Left lung (tissue), 10 donors: Measurements from ENCODE around the gene PRR18. TPM values are rescaled to one million over a fixed set of nuclear protein-coding genes. Genes with fewer than 3 reads are reported as not detected.
A peak's percentile ranks its signal among the peaks of the same experiment; 100 is the strongest.

Experiments
- ATAC-seq: fragments of 200-7000 bp; cut with Tn5 transposase; one replicate; pipeline ENCODE4 v1.9.1; 2020; ENCODE audit warnings: moderate library complexity
- DNase-seq, 4 donors: peaks; one replicate each; pipeline ENCODE4 v3.0.0-alpha.2; 2013 to 2020
- H3K27ac ChIP-seq, 2 donors: fragments of 200-600 bp; sonication (generic) in 1 of 2; one replicate each; pipeline versions ENCODE4 v1.5.0 to v1.8.0; 2020 to 2021
- H3K27me3 ChIP-seq, 2 donors: fragments of 200-600 bp; sonication (generic) in 1 of 2; one replicate each; pipeline versions ENCODE4 v1.5.0 to v1.8.0; 2020 to 2021
- H3K36me3 ChIP-seq, 2 donors: fragments of 200-600 bp; sonication (generic) in 1 of 2; one replicate each; pipeline versions ENCODE4 v1.5.0 to v1.8.0; 2020 to 2021
- H3K4me1 ChIP-seq, 2 donors: fragments of 200-600 bp; one replicate each; pipeline ENCODE4 v1.8.0; 2021
- H3K4me3 ChIP-seq, 2 donors: fragments of 200-600 bp; sonication (generic) in 1 of 2; one replicate each; pipeline versions ENCODE4 v1.5.0 to v1.8.0; 2020 to 2021; ENCODE audit warnings: mild to moderate bottlenecking in 1 of 2
- H3K9me3 ChIP-seq, 2 donors: fragments of 200-600 bp; sonication (generic) in 1 of 2; one replicate each; pipeline versions ENCODE4 v1.5.0 to v1.8.0; 2020 to 2021
- CTCF ChIP-seq, 2 donors: fragments of 200-600 bp; sonication (generic) in 1 of 2; IDR thresholded peaks; one replicate each; pipeline versions ENCODE4 v1.5.0 to v1.8.0; 2021; ENCODE audit warnings: antibody characterized with exemption in 2 of 2
- intact Hi-C, 2 donors: fragments of 100-400 bp; cut with DNase I; formaldehyde crosslinking; loops; one replicate each; pipeline versions ENCODE4 v1.11.2 to v1.14.2; 2022
- polyA plus RNA-seq, 6 donors: library from polyadenylated mRNA; unstranded; fragments of 120-200 nt; gene quantifications; one replicate each; pipeline ENCODE4 v1.2.1, GENCODE V29; 2013; ENCODE audit not compliant: insufficient read length in 6 of 6
- total RNA-seq, 2 donors: library from RNA; stranded (reverse); fragmentation: NEBNext Ultra II Directional; extraction: Animal tissue kit (Norgen Biotek cat#: 25700); gene quantifications; one replicate each; pipeline ENCODE4 v1.2.1, GENCODE V29; 2021
- donor health status: DM: no; HTN: yes; CAD: no.
- donor health status: DM: no; HTN: no; CAD: no.

Gene PRR18
- total and polyA plus RNA-seq, 8 donors = 0.09 to 0.94 (median 0.40) TPM

- no peak for ATAC-seq
- Histone ChIP-seq H3K4me3 (no peak overlapping the region), H3K36me3 (no peaks in the 10 kb centered on the region), H3K27me3 (no peaks in the 10 kb centered on the region), H3K27ac (no peak overlapping the region), H3K4me1 (peaks cover 10 to 35% of the 10 kb centered on the region in 2 donors), H3K9me3 (no peaks in the 10 kb centered on the region)
- no peak for TF ChIP-seq CTCF (IDR thresholded peaks at IDR 0.05)
- intact Hi-C loops = no loop called here
- DNase-seq = no peak
Measured at GRCh38 chr6:166344240-166344639, 36.0 kb upstream of the PRR18 start.

- ATAC-seq (peak; percentile 14), DNase-seq (no peak)
- Histone ChIP-seq H3K27me3 (no peaks in the 10 kb centered on the region), H3K9me3 (no peaks in the 10 kb centered on the region), H3K27ac (peak overlapping the region; percentile 90 to 99), H3K4me1 (peaks cover 10 to 46% of the 10 kb centered on the region in 2 donors), H3K36me3 (no peaks in the 10 kb centered on the region), H3K4me3 (peak overlapping the region; percentile 78 to 93)
- no peak for TF ChIP-seq CTCF (IDR thresholded peaks at IDR 0.05)
- intact Hi-C loops = no loop called here
Measured at GRCh38 chr6:166343150-166343487, 34.9 kb upstream of the PRR18 start.

- H3K9me3 ChIP-seq = no peaks in the 10 kb centered on the region
- peak; percentile 81 to 96 (median 92) for DNase-seq
- peak within 1 kb of the TSS; percentile 90 to 99 for H3K27ac ChIP-seq
- peaks cover 10 to 51% of the 10 kb centered on the region in 2 donors for H3K4me1 ChIP-seq
- intact Hi-C loops = no loop called here
- peak; percentile 99 for ATAC-seq
- H3K36me3 ChIP-seq = peaks cover 0 to 4% of the 10 kb centered on the region in 2 donors
- TF ChIP-seq CTCF (IDR thresholded peaks at IDR 0.05) = no peak
- peak within 1 kb of the TSS; percentile 78 to 93 for H3K4me3 ChIP-seq
- H3K27me3 ChIP-seq = no peaks in the 10 kb centered on the region
Measured at GRCh38 chr6:166342349-166343149, 34.4 kb upstream of the PRR18 start, which contains the start of gene SFT2D1. TSS of gene SFT2D1 (minus strand) at chr6:166342545. CDS start at chr6:166342481, 64 bp downstream.

DNA sequence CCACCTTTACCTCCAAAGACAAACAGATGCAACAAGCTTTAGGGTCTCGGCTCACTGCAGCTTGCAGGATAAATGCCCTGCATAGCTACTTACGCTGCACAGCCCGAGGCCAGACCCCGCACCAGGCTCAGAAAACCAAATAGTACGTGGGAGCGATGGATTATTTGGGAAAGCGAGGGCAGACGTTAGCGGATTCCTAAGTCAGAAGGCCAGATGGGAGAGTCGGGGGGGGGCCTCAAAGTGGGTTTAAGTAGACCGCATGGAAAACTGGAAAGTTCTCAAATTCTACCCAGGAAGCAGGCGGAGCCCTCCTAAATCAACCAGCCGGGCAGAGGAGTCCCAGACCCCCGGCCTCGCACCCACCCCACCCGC, 33.8 kb upstream of the PRR18 start:
- peak overlapping the region; percentile 90 to 99 for H3K27ac ChIP-seq
- DNase-seq = peak in 1 of 4 donors; percentile 16
- no peaks in the 10 kb centered on the region for H3K9me3 ChIP-seq
- H3K36me3 ChIP-seq = peaks cover 0 to 10% of the 10 kb centered on the region in 2 donors
- peak overlapping the region; percentile 78 to 93 for H3K4me3 ChIP-seq
- no peaks in the 10 kb centered on the region for H3K27me3 ChIP-seq
- H3K4me1 ChIP-seq = peaks cover 10 to 50% of the 10 kb centered on the region in 2 donors
- ATAC-seq = peak; percentile 19
- intact Hi-C loops = no loop called here
- no peak for TF ChIP-seq CTCF (IDR thresholded peaks at IDR 0.05)

DNA sequence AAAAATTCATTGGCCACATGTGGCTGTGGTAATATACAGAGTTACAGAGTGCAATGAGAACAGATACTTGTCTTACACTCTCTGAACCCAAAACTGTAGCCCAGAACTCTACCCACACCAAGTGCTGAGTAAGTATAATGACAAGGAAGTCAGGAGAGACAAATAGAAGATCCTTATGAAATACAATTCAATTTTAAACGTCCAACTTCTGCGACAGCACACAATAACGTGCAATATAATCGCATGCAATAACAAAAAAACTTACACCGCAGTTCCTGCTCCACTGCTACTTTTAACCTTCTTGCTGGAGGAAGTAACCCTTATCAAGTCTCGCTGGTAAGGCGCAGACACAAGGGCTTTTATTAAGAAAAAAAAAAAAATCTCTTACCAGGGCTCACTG, 33.3 kb upstream of the PRR18 start:
- DNase-seq = no peak
- no peak for ATAC-seq
- H3K27ac ChIP-seq = peak overlapping the region; percentile 90 to 99
- peak overlapping the region; percentile 78 to 93 for H3K4me3 ChIP-seq
- H3K27me3 ChIP-seq = no peaks in the 10 kb centered on the region
- no peaks in the 10 kb centered on the region for H3K9me3 ChIP-seq
- H3K36me3 ChIP-seq = peaks cover 0 to 15% of the 10 kb centered on the region in 2 donors
- intact Hi-C loops = no loop called here
- no peak for TF ChIP-seq CTCF (IDR thresholded peaks at IDR 0.05)
- peaks cover 10 to 50% of the 10 kb centered on the region in 2 donors for H3K4me1 ChIP-seq
